Putamen (tissue), 1 donor: ENCODE measurements around the gene FXYD6.

Experiments
- DNase-seq: peaks from one replicate; pipeline ENCODE4 v3.0.0-alpha.2; 2016; ENCODE audit warnings: low spot score

FXYD6 gene

DNA sequence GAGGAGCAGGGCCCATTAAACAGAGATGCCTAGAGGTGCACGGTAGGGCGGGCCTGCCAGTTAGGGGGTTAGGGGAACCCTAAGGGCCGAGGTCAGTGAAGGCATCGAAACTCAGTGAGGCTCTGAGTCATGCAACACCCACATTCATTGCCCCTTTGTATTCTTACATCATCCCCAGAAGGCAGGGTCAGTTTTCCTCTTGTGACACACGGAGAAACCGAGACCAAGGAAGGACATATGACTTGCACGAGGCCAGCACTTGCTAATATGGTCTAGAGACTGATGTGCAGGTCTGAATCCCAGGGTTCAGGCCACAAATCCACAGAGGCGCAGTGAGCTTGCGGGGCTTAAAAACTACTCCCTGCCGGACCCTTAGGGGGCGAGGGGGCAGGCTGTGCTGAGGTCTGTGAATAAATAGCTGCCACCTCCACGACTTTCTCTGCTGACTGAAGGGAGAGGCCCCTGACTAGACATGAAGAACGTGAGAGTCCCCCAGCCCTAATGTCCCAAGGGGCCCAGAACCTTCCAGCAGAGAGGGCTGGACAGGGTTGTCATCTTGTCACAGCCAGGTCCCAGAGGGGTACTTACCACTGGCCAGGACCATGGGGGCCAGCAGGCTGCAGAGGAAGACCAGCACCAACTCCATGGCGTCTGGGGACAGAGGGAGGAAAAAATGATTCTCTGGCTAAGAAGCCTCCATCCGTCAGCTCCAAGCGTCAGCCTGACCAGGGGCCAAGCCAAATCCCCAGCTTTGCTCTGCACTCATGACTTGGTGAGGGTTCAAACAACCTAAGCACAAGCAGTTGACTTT is 34.1 kb downstream of the FXYD6 start:
- no peak for DNase-seq

DNA sequence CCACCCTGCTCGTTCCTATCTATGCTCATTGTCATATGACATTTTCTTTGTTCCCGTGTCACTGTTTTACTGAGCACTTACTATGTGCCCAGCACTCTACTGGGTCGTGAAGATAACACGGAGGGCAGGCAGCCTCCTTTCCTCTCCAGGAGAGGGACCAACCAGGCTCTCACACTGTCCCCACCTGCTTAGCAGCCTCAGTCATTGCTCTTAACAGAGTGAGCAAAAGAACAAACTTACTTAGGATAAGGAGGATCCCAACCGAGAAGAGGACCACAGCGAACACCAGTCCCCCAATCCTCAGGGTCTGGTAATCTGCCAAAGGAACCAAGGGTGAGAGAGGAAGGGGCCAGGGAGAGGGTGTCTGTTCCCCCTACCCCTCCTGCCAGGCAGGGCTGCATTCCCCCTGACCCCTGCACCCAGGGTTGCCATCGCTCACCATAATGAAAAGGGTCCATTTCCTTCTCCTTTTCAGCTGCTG is 34.9 kb downstream of the FXYD6 start:
- DNase-seq = no peak

DNA sequence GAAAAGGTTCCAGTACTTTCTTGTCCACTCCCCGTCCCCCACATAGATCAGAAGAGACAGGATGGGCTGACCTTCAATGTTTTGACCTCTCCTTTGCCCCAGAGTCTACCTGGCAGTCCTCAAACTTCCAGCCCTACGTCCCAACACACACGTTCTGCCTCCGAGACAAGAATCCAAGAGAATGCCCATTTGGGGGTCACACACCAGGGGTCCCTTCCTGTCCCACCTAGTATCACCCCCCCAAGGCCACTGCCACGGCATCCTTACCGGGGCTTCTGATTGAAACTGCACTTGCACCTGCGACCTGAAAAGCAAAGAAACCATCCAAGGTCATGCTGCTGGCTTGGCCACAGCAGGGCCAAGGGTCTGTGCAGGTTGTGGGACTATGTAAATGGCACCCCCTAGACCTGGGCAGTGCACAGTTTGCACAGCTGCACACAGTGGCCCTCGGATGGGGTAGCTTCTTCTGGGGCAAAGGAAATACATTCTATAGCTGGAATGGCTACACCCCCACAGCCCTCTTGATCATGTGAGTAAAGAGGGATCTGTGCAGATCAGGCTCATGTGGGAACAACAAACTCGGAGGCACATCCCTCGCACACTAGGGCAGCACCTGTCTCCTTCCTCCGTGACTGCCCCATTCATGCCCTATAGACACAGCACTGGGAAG is 35.4 kb downstream of the FXYD6 start:
- no peak for DNase-seq

DNA sequence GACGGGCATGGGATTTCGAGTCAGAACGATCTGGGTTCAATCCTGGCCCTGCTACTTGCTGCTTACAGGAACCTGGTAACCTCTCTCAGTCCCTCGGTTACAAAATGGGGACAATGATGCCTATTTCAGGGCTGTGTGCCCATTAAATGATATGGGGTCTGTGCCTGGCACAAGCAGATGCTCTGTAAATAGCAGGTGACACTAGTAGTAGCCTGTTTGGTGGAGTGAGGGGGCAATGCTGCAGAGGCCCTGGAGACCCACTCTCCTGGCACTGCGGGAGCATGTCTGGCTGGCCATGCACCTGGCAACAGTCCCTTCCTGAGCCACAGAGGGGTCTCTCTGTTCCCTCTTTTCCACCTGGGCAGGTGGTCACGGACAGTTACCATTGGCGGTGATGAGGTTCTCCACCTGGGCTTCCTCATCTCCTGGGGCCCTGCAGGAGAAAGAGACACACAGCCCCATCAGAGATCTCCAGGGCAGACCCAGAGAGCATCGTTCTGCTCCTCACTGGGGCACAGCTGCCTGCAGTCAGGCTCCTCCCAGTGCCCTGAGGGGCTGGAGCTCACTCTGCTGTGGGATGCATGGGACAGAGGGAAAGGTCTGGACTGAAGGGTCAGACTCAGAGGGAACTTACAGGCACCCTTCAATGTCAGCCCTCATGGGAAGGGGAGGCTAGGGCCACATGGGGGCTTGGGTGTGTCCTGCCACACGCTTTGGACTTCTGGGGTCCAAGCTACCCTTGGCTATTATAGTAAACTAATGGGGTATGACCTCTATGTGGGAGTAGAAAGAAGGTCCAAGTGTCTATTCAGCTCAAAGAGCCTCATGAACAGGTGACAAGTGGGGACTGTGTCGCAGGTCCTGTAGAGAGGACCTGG is 36.3 kb downstream of the FXYD6 start:
- DNase-seq = no peak

DNA sequence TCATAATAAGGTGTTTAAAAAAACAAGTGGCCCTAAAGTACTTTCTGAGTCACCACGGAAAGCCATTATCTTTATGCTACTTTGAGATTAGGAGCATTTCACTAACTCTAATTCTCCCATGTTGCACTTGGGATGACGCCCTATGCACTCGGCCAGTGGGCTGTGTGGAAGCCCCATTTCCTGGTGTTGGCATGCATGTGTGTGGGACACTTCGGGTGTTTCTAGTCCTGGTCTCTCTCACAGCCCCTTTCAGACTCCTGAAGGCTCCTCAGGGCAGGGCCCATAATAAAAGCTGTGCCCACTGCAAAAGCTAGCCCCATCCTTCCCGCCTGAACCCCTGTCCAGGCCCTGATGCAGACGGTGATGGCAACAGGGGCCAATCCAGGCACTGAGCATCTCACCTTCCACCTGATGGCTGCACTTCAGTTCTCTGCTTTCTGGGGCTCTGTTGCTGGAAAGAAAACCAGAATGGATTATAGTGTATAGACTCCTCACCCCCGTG is 37.0 kb downstream of the FXYD6 start:
- no peak for DNase-seq

DNA sequence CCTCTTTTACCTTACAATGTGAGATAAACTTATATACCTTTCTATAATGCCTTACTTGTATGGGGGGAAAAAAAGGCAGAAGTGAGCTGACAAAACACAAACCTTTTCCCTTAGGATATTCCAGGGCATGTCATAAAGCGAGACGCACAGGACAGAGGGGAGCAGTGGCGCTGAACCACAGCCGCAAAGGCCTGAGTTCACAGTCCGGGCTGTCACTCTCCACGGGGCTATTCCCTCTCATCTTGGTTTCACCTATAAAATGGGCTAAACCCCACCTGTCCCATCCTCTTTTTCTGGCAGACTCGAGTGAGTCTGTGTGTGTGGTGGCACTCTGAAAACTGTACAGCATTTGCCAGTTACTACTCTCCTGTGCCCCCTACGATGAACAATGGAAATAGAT is 37.6 kb downstream of the FXYD6 start:
- no peak for DNase-seq

DNA sequence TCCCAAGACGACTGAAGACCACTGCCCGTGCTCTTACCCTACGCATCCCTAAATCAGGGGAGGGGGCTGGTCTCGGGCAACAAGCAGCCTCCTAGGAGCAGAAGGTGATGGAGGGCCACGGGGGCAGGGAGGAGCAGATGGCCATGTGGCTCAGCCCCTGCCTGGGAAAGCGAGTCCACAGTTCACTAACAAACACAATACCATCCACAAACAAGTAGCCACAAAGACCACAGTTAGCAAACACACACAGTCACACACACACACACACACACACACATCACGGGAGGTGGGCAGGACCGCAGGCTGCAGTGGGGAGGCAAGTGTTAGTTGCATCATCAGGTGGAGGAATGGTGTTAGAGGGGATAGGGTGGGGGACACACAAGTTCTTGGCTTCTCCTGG is 38.7 kb downstream of the FXYD6 start:
- no peak for DNase-seq

DNA sequence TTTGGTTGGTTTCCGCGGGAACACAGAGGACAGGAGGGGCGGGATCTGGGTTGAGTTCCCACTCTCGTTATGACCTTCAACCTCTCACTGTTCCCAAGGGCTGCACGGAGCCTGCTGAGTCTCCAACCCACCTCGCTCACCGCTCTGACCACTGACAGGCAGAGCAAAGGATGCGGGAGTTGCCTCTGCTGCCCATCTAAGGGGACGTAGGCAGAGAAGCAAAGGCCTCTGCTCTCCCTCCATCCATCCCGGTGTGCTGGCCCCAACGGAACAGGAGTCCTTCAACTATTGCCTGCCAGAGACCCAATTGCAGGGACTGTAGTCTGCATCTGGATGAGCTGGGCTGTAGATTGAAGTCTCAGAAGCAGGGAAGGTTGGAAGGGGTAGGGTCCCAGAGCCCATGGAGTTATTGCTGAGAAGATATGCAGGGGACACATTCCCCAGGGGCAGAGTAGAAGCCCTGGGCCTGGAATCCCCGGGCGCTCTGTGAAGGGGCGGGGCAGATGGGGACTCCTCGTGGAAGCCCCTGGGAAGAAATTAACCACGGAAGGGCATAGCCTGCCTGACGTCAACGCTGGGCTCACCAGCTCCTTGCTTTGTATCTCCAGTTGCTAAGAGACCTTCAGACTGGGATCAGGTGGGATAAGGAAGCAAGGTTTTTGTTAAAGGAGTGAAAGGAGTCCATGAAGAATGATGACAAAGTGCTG is 39.2 kb downstream of the FXYD6 start:
- DNase-seq = no peak

DNA sequence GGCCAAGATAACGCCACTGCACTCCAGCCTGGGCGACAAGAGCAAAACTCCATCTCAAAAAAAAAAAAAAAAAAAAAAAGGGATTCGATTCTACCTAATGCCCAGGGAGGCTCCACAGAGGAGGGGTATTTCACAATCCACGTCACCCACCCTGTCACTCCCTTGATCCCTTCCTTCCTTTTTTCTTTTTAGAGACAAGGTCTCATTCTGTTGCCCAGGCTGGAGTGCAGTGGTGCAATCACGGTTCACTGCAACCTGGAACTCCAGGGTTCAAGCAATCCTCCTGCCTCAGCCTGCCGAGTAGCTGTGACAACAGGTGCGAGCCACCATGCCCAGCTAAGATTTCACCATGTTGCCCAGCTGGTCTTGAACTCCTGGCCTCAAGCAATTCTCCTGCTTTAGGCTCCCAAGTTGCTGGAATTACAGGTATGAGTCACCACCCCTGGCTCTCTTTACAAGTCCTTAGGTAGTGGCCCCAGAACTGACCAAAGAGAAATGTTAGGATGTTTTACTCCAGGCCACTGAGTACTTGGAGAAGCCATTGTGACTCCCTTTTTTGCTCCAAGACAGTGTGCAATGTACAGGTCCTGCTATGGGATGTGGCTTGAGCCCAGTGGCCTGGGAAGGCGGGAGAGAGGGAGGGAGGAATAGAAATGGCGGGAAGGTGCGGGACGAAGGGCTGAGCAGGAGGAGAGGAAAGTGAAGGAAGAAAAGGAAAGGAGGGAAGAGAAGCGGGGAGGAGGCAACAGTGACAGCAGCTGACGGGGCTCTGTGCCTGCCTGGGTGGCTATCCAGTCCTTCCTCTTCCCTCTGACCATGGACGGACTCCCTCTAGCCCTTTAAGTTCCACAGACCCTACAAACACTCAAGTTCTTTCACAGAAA is 40.1 kb downstream of the FXYD6 start:
- DNase-seq = no peak

DNA sequence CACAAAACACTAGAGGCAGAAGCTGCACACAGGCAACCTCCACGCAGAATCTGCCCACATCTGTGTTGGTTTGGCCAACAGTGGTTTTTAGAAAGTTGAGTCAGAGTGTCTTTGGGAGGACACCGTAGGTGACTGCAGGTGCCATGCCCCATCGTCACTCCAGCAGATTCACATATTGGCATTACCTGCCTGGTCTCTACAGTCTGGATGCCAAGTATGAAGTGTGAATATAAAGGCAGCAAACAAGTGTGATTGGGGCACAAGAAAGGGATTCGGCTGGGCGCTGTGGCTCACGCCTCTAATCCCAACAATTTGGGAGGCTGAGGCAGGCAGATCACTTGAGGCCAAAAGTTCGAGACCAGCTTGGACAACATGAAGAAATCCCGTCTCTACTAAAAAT is 40.9 kb downstream of the FXYD6 start:
- no peak for DNase-seq

DNA sequence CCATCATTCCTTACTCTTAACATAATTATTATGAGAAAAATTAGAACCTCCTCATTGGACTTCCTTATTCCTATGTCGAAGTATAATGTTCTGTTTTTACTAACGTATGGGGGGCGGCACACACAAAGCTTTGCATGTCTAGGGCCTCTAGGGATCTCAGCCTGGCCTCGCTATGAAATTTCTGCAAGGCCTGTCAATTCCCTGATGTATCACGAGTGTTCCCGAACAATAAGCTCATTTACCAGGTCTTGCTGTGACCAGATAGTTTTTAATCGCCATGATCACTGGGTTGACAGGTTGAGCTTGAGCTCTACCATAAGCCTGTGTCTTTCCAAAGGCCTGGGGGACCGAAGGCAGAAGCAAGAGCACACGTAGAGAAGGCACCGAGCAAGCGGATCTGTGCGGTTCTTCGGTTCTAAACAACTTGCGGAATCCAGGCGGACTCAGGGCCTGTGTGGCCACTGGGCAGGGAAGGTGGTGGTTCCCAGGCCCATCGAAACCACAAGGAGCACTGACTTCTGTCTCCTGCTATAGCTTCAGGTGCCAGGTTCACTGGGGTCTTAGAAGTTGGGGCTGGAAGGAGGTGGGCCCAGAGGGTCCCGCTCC is 41.5 kb downstream of the FXYD6 start:
- DNase-seq = no peak

DNA sequence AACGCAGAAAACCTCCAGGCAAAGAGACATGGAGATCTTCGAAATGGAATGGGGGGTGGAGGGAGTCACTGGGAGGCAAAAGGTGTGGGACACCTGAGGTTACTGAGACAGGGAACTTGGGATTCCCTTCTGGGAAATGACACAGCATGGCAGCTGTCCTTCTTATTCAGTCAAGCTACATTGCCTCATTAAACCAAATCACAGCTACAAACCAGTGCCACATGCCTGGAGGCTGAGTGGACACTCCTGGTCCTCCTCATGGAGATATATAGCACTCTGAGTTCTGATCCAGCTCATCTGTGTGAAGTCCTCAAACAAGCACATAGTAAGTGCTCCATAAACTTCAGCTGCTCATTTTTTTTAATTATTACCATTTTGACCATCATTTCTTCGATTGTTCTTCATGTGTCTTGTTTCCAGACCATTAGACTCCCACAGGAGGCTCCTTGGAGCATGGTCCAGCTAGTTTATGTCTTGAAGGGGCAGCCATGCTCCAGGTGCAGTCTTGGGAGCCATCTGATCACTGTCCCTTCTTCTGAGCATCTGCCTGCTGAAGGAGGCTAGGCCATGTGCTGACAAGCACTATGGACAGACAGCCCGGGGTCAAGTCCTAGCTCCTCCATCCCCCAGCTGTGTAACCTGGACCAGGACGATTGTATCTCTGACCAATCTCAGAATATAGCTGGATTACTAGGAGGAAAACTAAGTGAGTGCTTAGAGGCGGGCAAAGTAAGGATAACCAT is 42.2 kb downstream of the FXYD6 start:
- DNase-seq = no peak

DNA sequence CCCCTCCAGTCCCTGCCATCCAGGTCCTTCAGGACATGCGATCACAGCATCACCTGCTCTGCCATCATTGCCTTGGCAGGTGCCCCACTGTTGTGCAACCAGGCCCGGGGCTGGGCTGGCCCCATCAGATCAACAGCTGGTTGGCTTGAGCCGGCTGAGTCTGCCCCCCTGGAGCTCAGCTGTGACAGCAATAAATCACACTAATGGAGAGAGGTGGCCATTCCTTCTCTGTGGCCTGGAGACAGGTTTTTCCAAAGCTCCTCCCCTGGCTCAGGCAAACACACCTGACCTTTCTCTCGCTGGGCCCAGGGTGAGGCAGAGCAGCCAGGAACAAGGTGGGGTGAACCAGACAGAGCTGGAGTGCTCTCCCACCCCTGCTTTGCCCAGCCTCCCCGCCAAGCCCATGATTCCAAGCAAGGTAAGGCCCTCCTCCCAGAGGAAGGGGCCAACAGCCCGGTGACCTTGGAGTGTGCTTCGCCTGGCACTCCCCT is 43.0 kb downstream of the FXYD6 start:
- no peak for DNase-seq

DNA sequence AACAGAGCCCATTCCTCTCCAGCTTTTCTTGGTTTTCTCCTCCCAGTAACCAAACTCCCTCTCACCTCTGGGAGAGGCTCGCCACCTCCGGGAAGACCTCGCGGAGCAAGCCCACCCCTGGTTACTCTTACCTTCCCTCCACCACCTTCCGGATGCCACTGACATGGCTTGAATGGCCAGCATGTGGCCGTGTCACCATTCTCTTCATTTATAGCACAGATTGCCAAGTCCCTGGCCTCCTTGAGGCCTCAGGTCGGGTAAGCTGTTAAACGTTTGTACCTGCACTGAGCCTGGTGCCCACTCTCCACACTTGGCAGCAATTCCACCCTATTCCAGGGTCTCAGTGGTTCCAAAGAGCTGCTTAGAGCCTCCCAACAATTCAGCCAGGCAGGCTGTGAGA is 43.9 kb downstream of the FXYD6 start:
- DNase-seq = no peak

DNA sequence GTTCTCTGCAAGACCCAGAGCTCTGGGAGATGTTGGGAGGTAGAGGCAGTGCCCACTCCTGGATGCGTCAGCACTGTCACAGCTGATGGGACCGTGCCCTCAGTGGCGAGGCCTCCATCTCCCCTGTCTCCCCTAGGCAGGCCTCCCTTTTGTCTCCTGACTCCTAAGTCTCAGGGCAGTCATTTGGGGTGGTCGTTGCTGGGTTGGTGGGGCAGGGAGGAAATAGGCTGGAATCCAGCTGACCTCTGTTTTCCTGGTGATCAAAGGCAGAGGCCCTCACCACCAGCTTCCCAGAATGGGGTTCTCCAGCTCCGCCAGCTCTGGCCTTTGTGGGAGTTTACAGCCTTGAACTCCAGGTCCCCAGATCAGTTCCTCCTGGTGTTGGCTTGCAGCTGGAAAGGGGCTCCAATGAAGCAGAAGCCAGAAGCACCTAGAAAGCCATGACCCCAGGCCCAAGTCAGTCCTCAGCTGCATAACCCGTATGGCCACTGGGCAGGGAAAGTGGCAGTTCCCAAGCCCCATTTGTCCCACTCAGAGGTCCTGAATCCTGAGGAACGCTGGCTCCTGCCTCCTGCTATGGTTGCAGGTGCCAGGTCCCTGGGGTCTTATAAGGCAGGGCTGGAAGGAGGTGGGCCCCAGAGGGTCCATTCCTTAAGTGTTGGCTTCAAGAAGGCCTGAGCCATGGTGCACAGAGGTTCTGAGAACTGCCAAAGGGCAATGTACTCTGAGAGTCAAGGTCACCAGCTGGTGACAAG is 44.6 kb downstream of the FXYD6 start:
- DNase-seq = no peak

DNA sequence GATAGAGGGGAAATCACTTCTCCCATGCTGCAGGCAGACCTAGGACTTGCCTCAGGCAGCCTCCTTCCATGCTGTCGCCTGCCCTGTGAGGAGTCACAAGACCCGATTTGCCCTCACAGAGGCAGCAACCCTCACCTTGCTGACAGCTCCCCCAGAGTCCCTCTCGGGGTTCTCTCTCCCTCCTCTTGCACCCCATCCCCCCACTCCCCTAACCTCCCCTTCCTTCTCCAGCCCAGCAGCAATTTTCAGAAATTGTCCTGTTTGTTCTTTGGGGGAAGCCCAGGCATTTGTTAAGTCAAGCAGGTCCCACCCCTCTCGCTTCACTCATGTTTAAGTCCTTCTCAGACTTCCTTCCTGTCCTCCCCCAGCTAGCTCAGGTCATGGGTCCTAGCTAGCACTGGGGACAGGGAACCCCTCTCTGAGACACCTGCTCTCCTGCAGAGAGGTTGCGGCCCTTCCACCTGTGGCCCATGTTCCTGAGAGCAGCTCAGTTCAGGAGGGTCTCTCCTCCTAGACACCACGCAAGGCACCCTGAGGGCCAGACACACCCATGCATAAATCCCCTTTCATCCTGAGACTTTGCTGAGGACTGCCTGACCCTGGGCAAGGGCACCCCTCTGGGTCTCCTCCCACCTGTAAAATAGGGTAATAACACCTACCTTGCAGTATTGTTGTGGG is 45.6 kb downstream of the FXYD6 start:
- no peak for DNase-seq

DNA sequence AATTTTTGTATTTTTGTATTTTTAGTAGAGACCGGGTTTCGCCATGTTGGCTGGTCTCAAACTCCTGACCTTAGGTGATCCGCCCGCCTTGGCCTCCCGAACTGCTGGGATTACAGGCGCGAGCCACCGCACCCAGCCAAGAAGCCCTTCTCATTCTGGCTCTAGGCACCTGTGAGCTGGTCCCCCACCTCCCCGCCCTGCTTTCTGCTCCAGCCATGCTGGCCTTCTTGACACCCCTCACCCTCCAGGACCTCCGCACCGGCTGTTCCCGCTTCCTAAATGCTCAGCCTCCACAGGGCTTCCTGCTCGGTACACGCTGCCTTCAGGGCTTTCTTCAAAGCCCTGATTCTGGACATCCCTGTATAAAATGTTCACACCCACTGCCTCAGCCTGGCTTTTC is 46.4 kb downstream of the FXYD6 start:
- no peak for DNase-seq

DNA sequence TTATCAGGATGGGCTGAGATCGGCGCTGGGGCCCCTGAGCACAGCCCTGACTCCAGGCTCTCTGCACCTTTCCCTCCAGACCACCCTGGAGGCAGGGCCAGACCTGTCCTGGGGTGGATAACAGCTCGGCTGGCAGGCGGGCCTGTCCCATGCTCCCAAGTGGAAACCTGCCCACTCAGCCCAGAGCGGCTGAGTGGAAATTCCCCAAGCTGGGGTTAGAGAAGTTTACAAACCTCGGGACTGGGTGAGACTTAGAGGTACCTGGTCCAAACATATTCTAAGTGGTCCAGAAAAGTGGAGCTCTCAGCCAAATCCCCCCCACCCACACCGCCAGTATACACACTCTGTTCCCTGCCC is 47.1 kb downstream of the FXYD6 start:
- no peak for DNase-seq
